Effector CD4-positive, alpha-beta T cell (primary cell): ENCODE measurements around the gene BCL10.

Experiments
- DNase-seq: peaks from one replicate; pipeline ENCODE4 v3.0.0-alpha.2; 2020

BCL10 gene

GRCh38 chr1:85297855-85298629 is 21.6 kb upstream of the BCL10 start:
- peak; percentile 35 for DNase-seq

GRCh38 chr1:85297538-85297854 is 21.1 kb upstream of the BCL10 start:
- DNase-seq, result no peak

GRCh38 chr1:85296980-85297379 is 20.5 kb upstream of the BCL10 start:
- DNase-seq, result no peak

- no peak for DNase-seq
Observed at GRCh38 chr1:85295654-85296053, 19.2 kb upstream of the BCL10 start.

GRCh38 chr1:85295006-85295431 is 18.6 kb upstream of the BCL10 start:
- no peak for DNase-seq

- DNase-seq, result no peak
Observed at GRCh38 chr1:85290826-85291225, 14.4 kb upstream of the BCL10 start.

- DNase-seq, result no peak
Observed at GRCh38 chr1:85289848-85290335, 13.5 kb upstream of the BCL10 start.

- no peak for DNase-seq
Observed at GRCh38 chr1:85289207-85289847, 12.9 kb upstream of the BCL10 start.

GRCh38 chr1:85284202-85284601 is 7.8 kb upstream of the BCL10 start:
- DNase-seq, result no peak

GRCh38 chr1:85283475-85284199 is 7.2 kb upstream of the BCL10 start:
- no peak for DNase-seq

GRCh38 chr1:85282424-85282823 is 6.0 kb upstream of the BCL10 start:
- no peak for DNase-seq

- no peak for DNase-seq
Observed at GRCh38 chr1:85280636-85281035, 4.2 kb upstream of the BCL10 start.

- no peak for DNase-seq
Observed at GRCh38 chr1:85279458-85280080, 3.1 kb upstream of the BCL10 start.

- no peak for DNase-seq
Observed at GRCh38 chr1:85278853-85279314, 2.5 kb upstream of the BCL10 start.

- no peak for DNase-seq
Observed at GRCh38 chr1:85277802-85278201, 1.4 kb upstream of the BCL10 start.

- no peak for DNase-seq
Observed at GRCh38 chr1:85276978-85277639, 677 bp upstream of the BCL10 start.

- peak; percentile 25 for DNase-seq
Observed at GRCh38 chr1:85275701-85276214, 674 bp downstream of the BCL10 start.

GRCh38 chr1:85274969-85275453 is 1.4 kb downstream of the BCL10 start:
- DNase-seq, result no peak

- no peak for DNase-seq
Observed at GRCh38 chr1:85273397-85273796, 3.0 kb downstream of the BCL10 start.

GRCh38 chr1:85268801-85269585 is 7.4 kb downstream of the BCL10 start:
- no peak for DNase-seq

GRCh38 chr1:85267313-85267712 is 9.1 kb downstream of the BCL10 start:
- no peak for DNase-seq
